Measurements from ENCODE around the gene PTPRD.

PTPRD gene

DNA sequence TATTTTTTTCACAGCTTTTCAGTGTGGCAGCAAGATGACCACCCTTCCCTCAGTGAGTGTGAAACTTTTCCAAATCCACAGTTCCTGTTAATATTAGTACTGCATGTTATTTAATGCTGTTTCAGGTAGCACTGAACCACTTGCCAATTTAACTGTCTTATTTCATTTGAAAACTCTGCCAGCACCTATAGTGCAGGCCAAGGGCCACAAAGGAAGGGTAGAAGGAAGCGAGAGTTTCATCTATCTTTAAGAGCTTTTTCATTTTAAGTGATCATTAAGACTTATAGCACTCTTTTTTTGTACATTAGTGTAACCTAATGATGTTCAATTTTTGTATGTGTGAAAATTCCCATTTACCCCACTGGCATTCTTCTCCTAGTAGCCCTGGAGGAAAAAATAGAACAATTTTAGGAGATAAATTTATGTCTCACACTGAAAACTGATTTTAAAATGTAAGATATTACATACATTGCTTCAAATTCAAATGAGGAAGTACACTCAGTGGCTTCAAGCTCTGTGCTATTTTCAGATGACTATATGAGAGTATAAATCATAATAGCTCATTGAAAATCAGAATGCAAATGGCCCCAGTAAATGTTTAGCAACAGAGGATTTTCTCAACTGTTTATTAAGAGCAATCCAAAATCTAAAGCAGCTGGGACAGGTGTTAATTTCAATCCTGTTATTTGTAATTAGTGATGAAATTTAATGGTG lies 820.5 kb downstream of the PTPRD start:
- no peak overlapping the region for H3K4me3 ChIP-seq (replicated peaks; ENCODE audit: low read depth, low read length)
- DNase-seq (ENCODE audit: extremely low read depth, low read depth), result no peak
- TF ChIP-seq, protein P1, sequence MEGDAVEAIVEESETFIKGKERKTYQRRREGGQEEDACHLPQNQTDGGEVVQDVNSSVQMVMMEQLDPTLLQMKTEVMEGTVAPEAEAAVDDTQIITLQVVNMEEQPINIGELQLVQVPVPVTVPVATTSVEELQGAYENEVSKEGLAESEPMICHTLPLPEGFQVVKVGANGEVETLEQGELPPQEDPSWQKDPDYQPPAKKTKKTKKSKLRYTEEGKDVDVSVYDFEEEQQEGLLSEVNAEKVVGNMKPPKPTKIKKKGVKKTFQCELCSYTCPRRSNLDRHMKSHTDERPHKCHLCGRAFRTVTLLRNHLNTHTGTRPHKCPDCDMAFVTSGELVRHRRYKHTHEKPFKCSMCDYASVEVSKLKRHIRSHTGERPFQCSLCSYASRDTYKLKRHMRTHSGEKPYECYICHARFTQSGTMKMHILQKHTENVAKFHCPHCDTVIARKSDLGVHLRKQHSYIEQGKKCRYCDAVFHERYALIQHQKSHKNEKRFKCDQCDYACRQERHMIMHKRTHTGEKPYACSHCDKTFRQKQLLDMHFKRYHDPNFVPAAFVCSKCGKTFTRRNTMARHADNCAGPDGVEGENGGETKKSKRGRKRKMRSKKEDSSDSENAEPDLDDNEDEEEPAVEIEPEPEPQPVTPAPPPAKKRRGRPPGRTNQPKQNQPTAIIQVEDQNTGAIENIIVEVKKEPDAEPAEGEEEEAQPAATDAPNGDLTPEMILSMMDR (IDR thresholded peaks at IDR 0.05; ENCODE audit: low read depth, low read length, missing control alignments), result no peak

DNA sequence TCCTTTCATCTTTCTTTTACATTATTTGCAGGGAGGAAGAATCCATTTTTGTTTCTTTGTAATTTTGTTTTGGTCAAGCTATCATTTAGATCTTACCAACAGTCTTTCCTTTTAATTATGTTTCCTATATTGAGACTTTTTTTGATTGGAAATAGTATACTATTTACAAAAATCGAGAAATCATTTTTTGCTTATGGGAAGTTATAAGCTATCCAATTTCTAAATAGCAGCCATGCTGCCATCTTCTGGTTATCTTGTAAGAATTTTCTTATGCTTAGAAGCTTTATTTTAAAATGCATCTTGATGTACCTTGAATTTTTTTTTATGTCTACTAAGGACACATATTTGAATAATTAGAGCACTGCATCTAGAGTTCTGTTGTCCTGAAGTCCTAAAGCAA lies 821.2 kb downstream of the PTPRD start:
- TF ChIP-seq, protein P1 (IDR thresholded peaks at IDR 0.05; ENCODE audit: low read depth, low read length, missing control alignments), result no peak
- DNase-seq (ENCODE audit: extremely low read depth, low read depth), result no peak
- H3K4me3 ChIP-seq (replicated peaks; ENCODE audit: low read depth, low read length), result no peak overlapping the region

DNA sequence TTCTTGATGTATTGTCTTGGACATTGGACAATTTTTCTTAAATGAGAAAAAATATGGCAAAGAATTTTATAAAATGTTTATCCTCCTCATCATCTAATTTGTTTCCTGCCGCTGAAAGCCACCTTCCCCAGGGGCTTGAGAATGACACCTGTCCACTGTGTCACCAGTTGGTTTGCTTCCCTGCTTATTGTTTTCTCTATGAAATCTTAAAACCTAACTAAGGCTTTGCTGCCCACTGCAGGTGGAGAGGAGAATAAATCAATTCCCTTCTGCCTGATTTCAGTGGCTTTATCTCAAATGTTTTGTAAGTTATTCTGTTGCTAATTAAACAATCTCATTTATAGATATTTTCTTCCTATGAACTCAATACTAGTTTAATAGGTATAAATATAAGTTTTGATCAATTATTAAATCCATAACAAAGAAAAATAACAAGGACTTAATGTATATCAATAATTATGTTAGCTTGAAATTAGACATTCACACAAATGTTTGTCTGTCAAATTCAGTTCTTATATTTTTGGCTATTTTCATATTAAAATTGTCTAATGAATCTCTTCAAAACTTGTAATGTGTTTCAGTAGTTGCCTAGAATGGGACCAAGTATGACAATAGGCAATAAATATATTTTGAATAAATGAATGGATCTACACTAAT lies 822.5 kb downstream of the PTPRD start:
- DNase-seq (ENCODE audit: extremely low read depth, low read depth), result no peak
- no peak overlapping the region for H3K4me3 ChIP-seq (replicated peaks; ENCODE audit: low read depth, low read length)
- TF ChIP-seq, protein P1 (IDR thresholded peaks at IDR 0.05; ENCODE audit: low read depth, low read length, missing control alignments), result no peak

DNA sequence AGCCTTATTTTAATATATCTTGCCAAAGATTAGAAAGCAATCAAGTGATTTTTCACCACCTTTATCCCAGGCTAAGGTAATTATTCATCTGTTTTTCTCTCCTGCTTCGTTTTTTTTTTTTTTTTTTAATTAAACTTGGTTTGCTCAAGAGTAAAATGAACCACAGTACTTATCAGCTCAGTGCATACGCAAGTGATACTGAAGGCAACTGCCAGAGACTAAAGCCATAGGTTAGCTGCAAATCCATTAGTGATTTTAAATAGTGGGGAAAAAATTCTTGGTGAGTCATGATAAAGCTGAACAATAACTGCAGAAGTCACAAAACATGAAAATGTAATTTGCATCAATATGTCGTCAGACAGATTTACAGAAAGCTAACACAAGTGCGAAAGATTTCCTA lies 829.1 kb downstream of the PTPRD start:
- no peak for DNase-seq (ENCODE audit: extremely low read depth, low read depth)
- TF ChIP-seq, protein P1 (IDR thresholded peaks at IDR 0.05; ENCODE audit: low read depth, low read length, missing control alignments), result no peak
- H3K4me3 ChIP-seq (replicated peaks; ENCODE audit: low read depth, low read length), result no peak overlapping the region

DNA sequence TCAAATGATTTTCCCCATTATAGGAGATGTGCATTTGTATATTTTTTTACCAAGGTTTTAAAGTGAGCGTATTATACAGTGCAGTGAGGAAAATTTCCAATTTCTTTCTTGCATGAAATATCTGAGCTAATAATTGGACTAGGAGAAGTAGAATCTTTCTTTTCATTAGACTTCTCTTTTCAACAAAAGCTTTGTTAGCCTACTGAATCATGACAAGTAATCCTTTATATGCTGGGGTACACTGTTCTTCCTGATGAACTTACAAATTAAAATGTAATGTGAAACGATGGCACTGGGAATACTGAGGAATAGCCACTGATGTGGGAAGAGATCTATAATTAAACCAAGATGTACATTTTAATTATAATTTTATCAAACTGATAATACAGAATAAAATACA lies 829.6 kb downstream of the PTPRD start:
- no peak for DNase-seq (ENCODE audit: extremely low read depth, low read depth)
- TF ChIP-seq, protein P1 (IDR thresholded peaks at IDR 0.05; ENCODE audit: low read depth, low read length, missing control alignments), result no peak
- no peak overlapping the region for H3K4me3 ChIP-seq (replicated peaks; ENCODE audit: low read depth, low read length)

DNA sequence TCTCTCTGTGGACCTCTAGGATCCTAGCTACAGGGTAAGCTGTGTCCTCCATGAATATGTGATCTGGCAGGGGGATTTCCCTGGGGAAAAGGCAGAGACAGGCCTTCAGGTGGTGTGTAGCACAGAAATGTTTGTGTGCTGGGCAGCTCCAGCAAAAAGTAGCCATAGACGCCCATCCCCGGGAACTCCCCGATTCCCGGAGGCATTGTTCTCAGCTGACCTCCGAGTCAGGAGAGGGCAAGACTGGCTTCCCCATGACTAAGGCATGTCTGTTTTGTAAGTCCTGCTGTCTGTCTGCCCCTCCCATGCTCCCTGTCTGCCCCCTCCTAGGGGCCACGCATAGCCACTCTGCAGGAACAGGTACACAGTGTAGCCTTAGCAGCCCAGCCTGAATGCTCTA lies 834.5 kb downstream of the PTPRD start:
- H3K4me3 ChIP-seq (replicated peaks; ENCODE audit: low read depth, low read length), result no peak overlapping the region
- TF ChIP-seq, protein P1 (IDR thresholded peaks at IDR 0.05; ENCODE audit: low read depth, low read length, missing control alignments), result no peak
- no peak for DNase-seq (ENCODE audit: extremely low read depth, low read depth)
